ENCODE measurements around the gene TRIM63. TPM values are rescaled to one million over a fixed set of nuclear protein-coding genes. Genes with fewer than 3 reads are reported as not detected.

TRIM63 gene
- total RNA-seq, 5 donors from 2014 or later (not counting 1 experiment from before 2014, with no cell fraction given), result not detected

GRCh38 chr1:26057189-26057588, 10.2 kb downstream of the TRIM63 start:
- CTCF ChIA-PET, result no interaction called here
- H3K36me3 Mint-ChIP-seq, result no peaks in the 10 kb centered on the region
- peaks cover 22 to 34% of the 10 kb centered on the region in 2 donors for H3K27me3 Mint-ChIP-seq
- H3K27me3 ChIP-seq (replicated peaks in 1 of 2; ENCODE audit: control insufficient read depth in 2 of 2, extremely low read depth in 1 of 2, insufficient read depth in 2 of 2, low read length in 1 of 2), result peaks cover 3 to 45% of the 10 kb centered on the region in 2 experiments
- H3K27ac ChIP-seq (ENCODE audit: low read length), result no peak overlapping the region
- DNase-seq (no peak), ATAC-seq (replicated peaks in 1 of 4) (no peak)
- 80% methylated on average over 1 of the region's 2 CpGs for WGBS (ENCODE audit: insufficient coverage)
- no peaks in the 10 kb centered on the region for H3K9me3 Mint-ChIP-seq
- H3K4me3 ChIP-seq (ENCODE audit: control insufficient read depth in 1 of 2, extremely low read depth in 1 of 2, low read length in 1 of 2), result no peak overlapping the region
- H3K4me1 Mint-ChIP-seq, result no peaks in the 10 kb centered on the region
- H3K27ac Mint-ChIP-seq, result no peak overlapping the region
- H3K4me3 Mint-ChIP-seq, result no peak overlapping the region
- no peaks in the 10 kb centered on the region for H3K9me3 ChIP-seq
- H3K4me1 ChIP-seq (ENCODE audit: control insufficient read depth in 1 of 2, extremely low read depth in 1 of 2, insufficient read depth in 2 of 2, low read length in 2 of 2), result no peaks in the 10 kb centered on the region
- POLR2A ChIA-PET, result no interaction called here
- no peaks in the 10 kb centered on the region for H3K36me3 ChIP-seq (ENCODE audit: control insufficient read depth in 2 of 2, extremely low read depth in 1 of 2, insufficient read depth in 1 of 2, low read length in 1 of 2)

GRCh38 chr1:26055041-26055440, 12.4 kb downstream of the TRIM63 start:
- H3K27me3 Mint-ChIP-seq, result peaks cover 24 to 47% of the 10 kb centered on the region in 2 donors
- H3K9me3 Mint-ChIP-seq, result no peaks in the 10 kb centered on the region
- no peak for ATAC-seq (replicated peaks in 1 of 4)

GRCh38 chr1:26053718-26054560, 13.5 kb downstream of the TRIM63 start:
- 31% methylated on average over 12 of the region's 16 CpGs for WGBS (ENCODE audit: insufficient coverage)
- Histone ChIP-seq H3K4me3 (ENCODE audit: control insufficient read depth in 1 of 2, extremely low read depth in 1 of 2, low read length in 1 of 2) (no peak overlapping the region), H3K36me3 (ENCODE audit: control insufficient read depth in 2 of 2, extremely low read depth in 1 of 2, insufficient read depth in 1 of 2, low read length in 1 of 2) (no peaks in the 10 kb centered on the region), H3K27me3 (replicated peaks in 1 of 2; ENCODE audit: control insufficient read depth in 2 of 2, extremely low read depth in 1 of 2, insufficient read depth in 2 of 2, low read length in 1 of 2) (peaks cover 3 to 47% of the 10 kb centered on the region in 2 experiments), H3K9me3 (no peaks in the 10 kb centered on the region), H3K4me1 (ENCODE audit: control insufficient read depth in 1 of 2, extremely low read depth in 1 of 2, insufficient read depth in 2 of 2, low read length in 2 of 2) (no peaks in the 10 kb centered on the region), H3K27ac (ENCODE audit: low read length) (no peak overlapping the region)
- H3K27ac Mint-ChIP-seq, result no peak overlapping the region
- no peaks in the 10 kb centered on the region for H3K9me3 Mint-ChIP-seq
- no peaks in the 10 kb centered on the region for H3K36me3 Mint-ChIP-seq
- ChIA-PET CTCF (no interaction called here), POLR2A (no interaction called here)
- H3K4me1 Mint-ChIP-seq, result peaks cover 0 to 4% (median 3%) of the 10 kb centered on the region in 3 donors
- DNase-seq (no peak), ATAC-seq (replicated peaks in 1 of 4) (no peak)
- peaks cover 28 to 47% of the 10 kb centered on the region in 2 donors for H3K27me3 Mint-ChIP-seq
- no peak overlapping the region for H3K4me3 Mint-ChIP-seq

More at GRCh38 chr1:26055041-26055440, 12.4 kb downstream of the TRIM63 start:
- Mint-ChIP-seq H3K4me1 (peaks cover 0 to 4% (median 3%) of the 10 kb centered on the region in 3 donors), H3K36me3 (no peaks in the 10 kb centered on the region), H3K4me3 (no peak overlapping the region), H3K27ac (no peak overlapping the region)
- no peak for DNase-seq
- ChIA-PET POLR2A (no interaction called here), CTCF (no interaction called here)
- Histone ChIP-seq H3K36me3 (ENCODE audit: control insufficient read depth in 2 of 2, extremely low read depth in 1 of 2, insufficient read depth in 1 of 2, low read length in 1 of 2) (no peaks in the 10 kb centered on the region), H3K27ac (ENCODE audit: low read length) (no peak overlapping the region), H3K9me3 (no peaks in the 10 kb centered on the region), H3K27me3 (replicated peaks in 1 of 2; ENCODE audit: control insufficient read depth in 2 of 2, extremely low read depth in 1 of 2, insufficient read depth in 2 of 2, low read length in 1 of 2) (peaks cover 3 to 44% of the 10 kb centered on the region in 2 experiments), H3K4me1 (ENCODE audit: control insufficient read depth in 1 of 2, extremely low read depth in 1 of 2, insufficient read depth in 2 of 2, low read length in 2 of 2) (no peaks in the 10 kb centered on the region), H3K4me3 (ENCODE audit: control insufficient read depth in 1 of 2, extremely low read depth in 1 of 2, low read length in 1 of 2) (no peak overlapping the region)
- 67% methylated on average over 1 of the region's 2 CpGs for WGBS (ENCODE audit: insufficient coverage)

GRCh38 chr1:26050248-26050640, 17.2 kb downstream of the TRIM63 start:
- ChIA-PET POLR2A (no interaction called here), CTCF (no interaction called here)
- no CpG with 5 or more reads among the region's 6 CpGs for WGBS (ENCODE audit: insufficient coverage)
- Mint-ChIP-seq H3K9me3 (no peaks in the 10 kb centered on the region), H3K4me1 (peaks cover 2 to 5% (median 5%) of the 10 kb centered on the region in 3 donors), H3K27ac (no peak overlapping the region), H3K4me3 (no peak overlapping the region), H3K36me3 (no peaks in the 10 kb centered on the region), H3K27me3 (peaks cover 33 to 67% of the 10 kb centered on the region in 2 donors)
- Histone ChIP-seq H3K27me3 (replicated peaks in 1 of 2; ENCODE audit: control insufficient read depth in 2 of 2, extremely low read depth in 1 of 2, insufficient read depth in 2 of 2, low read length in 1 of 2) (peaks cover 8 to 63% of the 10 kb centered on the region in 2 experiments), H3K4me3 (ENCODE audit: control insufficient read depth in 1 of 2, extremely low read depth in 1 of 2, low read length in 1 of 2) (no peak overlapping the region), H3K9me3 (no peaks in the 10 kb centered on the region), H3K36me3 (ENCODE audit: control insufficient read depth in 2 of 2, extremely low read depth in 1 of 2, insufficient read depth in 1 of 2, low read length in 1 of 2) (no peaks in the 10 kb centered on the region), H3K27ac (ENCODE audit: low read length) (no peak overlapping the region), H3K4me1 (ENCODE audit: control insufficient read depth in 1 of 2, extremely low read depth in 1 of 2, insufficient read depth in 2 of 2, low read length in 2 of 2) (peaks cover 0 to 9% of the 10 kb centered on the region in 2 experiments)
- ATAC-seq (replicated peaks in 1 of 4) (no peak), DNase-seq (no peak)

GRCh38 chr1:26049531-26050247, 17.7 kb downstream of the TRIM63 start:
- DNase-seq (no peak), ATAC-seq (replicated peaks in 1 of 4) (no peak)
- Histone ChIP-seq H3K4me1 (ENCODE audit: control insufficient read depth in 1 of 2, extremely low read depth in 1 of 2, insufficient read depth in 2 of 2, low read length in 2 of 2) (peaks cover 0 to 9% of the 10 kb centered on the region in 2 experiments), H3K9me3 (no peaks in the 10 kb centered on the region), H3K36me3 (ENCODE audit: control insufficient read depth in 2 of 2, extremely low read depth in 1 of 2, insufficient read depth in 1 of 2, low read length in 1 of 2) (no peaks in the 10 kb centered on the region), H3K27ac (ENCODE audit: low read length) (no peak overlapping the region), H3K4me3 (ENCODE audit: control insufficient read depth in 1 of 2, extremely low read depth in 1 of 2, low read length in 1 of 2) (no peak overlapping the region), H3K27me3 (replicated peaks in 1 of 2; ENCODE audit: control insufficient read depth in 2 of 2, extremely low read depth in 1 of 2, insufficient read depth in 2 of 2, low read length in 1 of 2) (peaks cover 9 to 68% of the 10 kb centered on the region in 2 experiments)
- Mint-ChIP-seq H3K27me3 (peaks cover 35 to 68% of the 10 kb centered on the region in 2 donors), H3K36me3 (no peaks in the 10 kb centered on the region), H3K9me3 (no peaks in the 10 kb centered on the region), H3K27ac (no peak overlapping the region), H3K4me1 (peaks cover 7 to 10% (median 8%) of the 10 kb centered on the region in 3 donors), H3K4me3 (no peak overlapping the region)
- POLR2A ChIA-PET, result no interaction called here
- CTCF ChIA-PET, result no interaction called here
- 81% methylated on average over 6 of the region's 10 CpGs for WGBS (ENCODE audit: insufficient coverage)

- Histone ChIP-seq H3K27me3 (replicated peaks in 1 of 2; ENCODE audit: control insufficient read depth in 2 of 2, extremely low read depth in 1 of 2, insufficient read depth in 2 of 2, low read length in 1 of 2) (peaks cover 8 to 69% of the 10 kb centered on the region in 2 experiments), H3K27ac (ENCODE audit: low read length) (no peak overlapping the region), H3K36me3 (ENCODE audit: control insufficient read depth in 2 of 2, extremely low read depth in 1 of 2, insufficient read depth in 1 of 2, low read length in 1 of 2) (no peaks in the 10 kb centered on the region), H3K4me1 (ENCODE audit: control insufficient read depth in 1 of 2, extremely low read depth in 1 of 2, insufficient read depth in 2 of 2, low read length in 2 of 2) (peaks cover 0 to 9% of the 10 kb centered on the region in 2 experiments), H3K9me3 (no peaks in the 10 kb centered on the region), H3K4me3 (ENCODE audit: control insufficient read depth in 1 of 2, extremely low read depth in 1 of 2, low read length in 1 of 2) (no peak overlapping the region)
- H3K4me1 Mint-ChIP-seq, result peaks cover 7 to 10% (median 9%) of the 10 kb centered on the region in 3 donors
- no peaks in the 10 kb centered on the region for H3K36me3 Mint-ChIP-seq
- WGBS (ENCODE audit: insufficient coverage), result 79% methylated on average over 6 of the region's 7 CpGs
- CTCF ChIA-PET, result interaction anchor here in 1 of 2 donors (0.5 kb wide), 1 partner anchor 717 kb away, joined by 4 read pairs; no protein-coding TSS in a partner anchor
- DNase-seq (no peak), ATAC-seq (replicated peaks in 1 of 4) (no peak)
- peak overlapping the region in 1 of 3 donors; percentile 49 for H3K4me3 Mint-ChIP-seq
- POLR2A ChIA-PET, result no interaction called here
- no peak overlapping the region for H3K27ac Mint-ChIP-seq
- no peaks in the 10 kb centered on the region for H3K9me3 Mint-ChIP-seq
- peaks cover 40 to 79% of the 10 kb centered on the region in 2 donors for H3K27me3 Mint-ChIP-seq
These were observed 20.1 kb downstream of the TRIM63 start for GRCh38 chr1:26047278-26047874.

Measured in T-cell (primary cell).